ENCODE results near the gene MDN1. TPM values are rescaled to one million over a fixed set of nuclear protein-coding genes. Genes with fewer than 3 reads are reported as not detected.

Gene MDN1
- total RNA-seq, 2 experiments from 2014 or later = 69.0 TPM

DNA sequence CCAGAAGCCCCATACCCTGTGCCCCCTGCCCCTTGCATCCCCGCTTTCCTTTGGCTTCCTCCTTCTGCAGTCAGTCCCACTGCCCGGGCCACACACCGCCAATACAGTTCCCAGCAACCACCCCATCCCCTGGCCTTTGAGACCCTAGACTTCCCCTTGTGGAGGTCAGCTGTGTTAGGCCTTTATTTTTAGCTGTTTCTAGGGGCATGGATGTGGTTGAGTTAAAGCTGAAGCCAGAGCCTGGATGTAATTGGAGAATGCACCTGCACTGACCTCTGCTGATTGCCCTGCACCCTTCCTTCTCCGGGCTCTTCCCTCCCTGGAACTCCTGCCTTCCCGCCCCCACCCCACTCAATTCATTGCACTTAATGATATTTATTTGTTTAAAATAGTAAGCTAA, 214.9 kb downstream of the MDN1 start:
- POLR2A ChIA-PET = interaction anchor here (1.0 kb wide), 1 partner anchor 174 kb away, joined by 3 read pairs; no protein-coding TSS in a partner anchor
- H3K4me3 Mint-ChIP-seq = no peak overlapping the region
- TF ChIP-seq, protein P1, sequence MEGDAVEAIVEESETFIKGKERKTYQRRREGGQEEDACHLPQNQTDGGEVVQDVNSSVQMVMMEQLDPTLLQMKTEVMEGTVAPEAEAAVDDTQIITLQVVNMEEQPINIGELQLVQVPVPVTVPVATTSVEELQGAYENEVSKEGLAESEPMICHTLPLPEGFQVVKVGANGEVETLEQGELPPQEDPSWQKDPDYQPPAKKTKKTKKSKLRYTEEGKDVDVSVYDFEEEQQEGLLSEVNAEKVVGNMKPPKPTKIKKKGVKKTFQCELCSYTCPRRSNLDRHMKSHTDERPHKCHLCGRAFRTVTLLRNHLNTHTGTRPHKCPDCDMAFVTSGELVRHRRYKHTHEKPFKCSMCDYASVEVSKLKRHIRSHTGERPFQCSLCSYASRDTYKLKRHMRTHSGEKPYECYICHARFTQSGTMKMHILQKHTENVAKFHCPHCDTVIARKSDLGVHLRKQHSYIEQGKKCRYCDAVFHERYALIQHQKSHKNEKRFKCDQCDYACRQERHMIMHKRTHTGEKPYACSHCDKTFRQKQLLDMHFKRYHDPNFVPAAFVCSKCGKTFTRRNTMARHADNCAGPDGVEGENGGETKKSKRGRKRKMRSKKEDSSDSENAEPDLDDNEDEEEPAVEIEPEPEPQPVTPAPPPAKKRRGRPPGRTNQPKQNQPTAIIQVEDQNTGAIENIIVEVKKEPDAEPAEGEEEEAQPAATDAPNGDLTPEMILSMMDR (IDR thresholded peaks at IDR 0.05) = no peak

DNA sequence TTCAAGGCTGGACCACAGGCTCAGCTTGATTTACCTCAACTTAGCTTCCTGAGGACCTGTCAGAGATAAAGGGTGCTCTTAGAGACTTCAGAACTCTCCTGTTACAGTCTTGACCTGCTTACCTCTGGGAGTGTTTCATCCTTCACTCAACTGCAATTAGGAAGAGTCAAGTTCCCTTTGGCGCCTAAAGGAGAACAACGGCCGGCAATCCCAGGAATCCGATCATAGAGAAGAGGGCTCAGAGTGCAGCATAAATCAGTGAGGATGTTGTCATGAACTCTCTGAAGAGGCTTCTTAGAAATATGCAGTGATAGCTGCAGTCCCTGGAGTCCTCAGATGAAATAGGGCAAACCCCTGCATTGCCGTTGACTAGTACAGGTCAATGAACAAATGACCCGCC, 217.4 kb downstream of the MDN1 start:
- no peak for DNase-seq
- ATAC-seq = no peak
- POLR2A ChIA-PET = no interaction called here

More for the DNA sequence above, 214.9 kb downstream of the MDN1 start:
- ATAC-seq = no peak
- H3K36me3 Mint-ChIP-seq (ENCODE audit: low read depth) = no peaks in the 10 kb centered on the region
- no peak for DNase-seq
- no peak overlapping the region for H3K27ac Mint-ChIP-seq
- intact Hi-C loops (cut with micrococcal nuclease) = no loop called here
- no peaks in the 10 kb centered on the region for H3K4me1 Mint-ChIP-seq (ENCODE audit: low read depth)
- no peaks in the 10 kb centered on the region for H3K27me3 Mint-ChIP-seq
- no peaks in the 10 kb centered on the region for H3K9me3 Mint-ChIP-seq
- CTCF ChIA-PET = interaction anchor here (0.8 to 3.1 kb wide), 3 partner anchors 170 to 241 kb away, joined by 3 to 8 read pairs (median 3); no protein-coding TSS in a partner anchor

DNA sequence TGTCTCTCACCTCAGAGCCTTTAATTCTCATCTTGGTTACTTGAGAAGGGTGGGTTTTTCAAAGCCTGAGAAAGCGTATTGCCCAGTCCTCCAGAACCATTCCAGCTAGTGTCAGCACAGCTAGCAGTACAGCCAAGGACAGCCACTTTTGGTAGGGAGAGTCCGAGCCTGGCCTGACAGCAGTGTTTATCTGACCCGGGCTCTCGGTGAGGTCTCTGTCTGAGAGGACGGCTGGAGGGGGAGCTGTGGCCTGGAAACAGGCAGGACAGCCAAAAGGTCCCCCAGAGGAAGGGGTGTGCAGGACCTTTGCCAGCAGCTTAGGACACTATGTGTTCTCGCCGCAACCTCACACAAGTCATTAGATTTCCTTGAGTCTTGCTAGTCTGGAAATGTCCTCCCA, 219.9 kb downstream of the MDN1 start:
- POLR2A ChIA-PET = no interaction called here
- Mint-ChIP-seq H3K4me3 (no peak overlapping the region), H3K27ac (no peak overlapping the region), H3K4me1 (ENCODE audit: low read depth) (peaks cover 31% of the 10 kb centered on the region), H3K9me3 (peaks cover 10% of the 10 kb centered on the region), H3K27me3 (no peaks in the 10 kb centered on the region), H3K36me3 (ENCODE audit: low read depth) (peaks cover 7% of the 10 kb centered on the region)
- CTCF ChIA-PET = interaction anchor here (0.6 to 2.2 kb wide), 6 partner anchors 10 to 233 kb away, joined by 3 to 10 read pairs (median 6); no protein-coding TSS in a partner anchor
- ATAC-seq = no peak
- no peak for DNase-seq
- intact Hi-C loops (cut with micrococcal nuclease) = no loop called here
- TF ChIP-seq, protein P1 (IDR thresholded peaks at IDR 0.05) = no peak

More for the DNA sequence above, 217.4 kb downstream of the MDN1 start:
- H3K9me3 Mint-ChIP-seq = peaks cover 2% of the 10 kb centered on the region
- CTCF ChIA-PET = interaction anchor here (1.3 to 3.1 kb wide), 2 partner anchors 230 to 231 kb away, joined by 3 to 8 read pairs; no protein-coding TSS in a partner anchor
- TF ChIP-seq, protein P1 (IDR thresholded peaks at IDR 0.05) = no peak
- peaks cover 4% of the 10 kb centered on the region for H3K36me3 Mint-ChIP-seq (ENCODE audit: low read depth)
- H3K27ac Mint-ChIP-seq = no peak overlapping the region
- H3K27me3 Mint-ChIP-seq = no peaks in the 10 kb centered on the region
- intact Hi-C loops (cut with micrococcal nuclease) = no loop called here
- H3K4me3 Mint-ChIP-seq = no peak overlapping the region
- peaks cover 13% of the 10 kb centered on the region for H3K4me1 Mint-ChIP-seq (ENCODE audit: low read depth)

- Mint-ChIP-seq H3K36me3 (ENCODE audit: low read depth) (peaks cover 7% of the 10 kb centered on the region), H3K4me1 (ENCODE audit: low read depth) (peaks cover 31% of the 10 kb centered on the region), H3K27ac (peak overlapping the region; percentile 18), H3K27me3 (no peaks in the 10 kb centered on the region), H3K4me3 (no peak overlapping the region), H3K9me3 (peaks cover 10% of the 10 kb centered on the region)
- intact Hi-C loops (cut with micrococcal nuclease) = no loop called here
- POLR2A ChIA-PET = no interaction called here
- TF ChIP-seq, protein P1 (IDR thresholded peaks at IDR 0.05) = no peak
- no peak for DNase-seq
- no peak for ATAC-seq
- CTCF ChIA-PET = interaction anchor here (0.9 to 2.9 kb wide), 6 partner anchors 11 to 231 kb away, joined by 3 to 10 read pairs (median 5); partner anchors contain the start of gene ANKRD6
Observed at GRCh38 chr6:89597988-89598387, 221.6 kb downstream of the MDN1 start.

DNA sequence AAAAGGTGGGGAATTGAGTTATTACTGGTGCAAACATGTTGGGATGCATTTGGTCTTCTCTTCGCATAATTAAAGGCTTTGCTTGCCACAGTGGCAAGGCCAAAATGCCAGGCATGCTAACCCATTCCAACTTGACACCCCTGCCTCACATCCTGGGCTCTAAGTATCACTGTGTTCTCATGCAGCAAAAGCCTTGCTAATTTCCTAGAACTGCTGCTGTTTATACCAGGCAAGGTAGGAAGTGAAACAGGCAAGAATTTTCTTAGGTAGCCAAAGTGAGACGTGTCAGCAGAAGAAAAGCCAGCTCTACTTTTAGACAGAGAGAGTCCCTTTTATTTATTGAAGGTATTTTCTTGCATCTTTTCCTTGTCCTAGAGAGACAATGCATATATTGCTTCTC, 222.2 kb downstream of the MDN1 start:
- Mint-ChIP-seq H3K36me3 (ENCODE audit: low read depth) (peaks cover 7% of the 10 kb centered on the region), H3K27me3 (no peaks in the 10 kb centered on the region), H3K4me3 (no peak overlapping the region), H3K4me1 (ENCODE audit: low read depth) (peaks cover 31% of the 10 kb centered on the region), H3K9me3 (peaks cover 10% of the 10 kb centered on the region), H3K27ac (no peak overlapping the region)
- CTCF ChIA-PET = interaction anchor here (2.9 kb wide), 1 partner anchor 165 kb away, joined by 10 read pairs; the partner anchor contains the start of gene ANKRD6
- intact Hi-C loops (cut with micrococcal nuclease) = no loop called here
- DNase-seq = no peak
- no peak for ATAC-seq
- TF ChIP-seq, protein P1 (IDR thresholded peaks at IDR 0.05) = no peak
- POLR2A ChIA-PET = no interaction called here

Measured in activated CD8-positive, alpha-beta T cell treated with anti-CD3 and anti-CD28 coated beads for 36 hours (primary cell).